ENCODE data around the gene RAB43. TPM values are rescaled to one million over a fixed set of nuclear protein-coding genes. Genes with fewer than 3 reads are reported as not detected.

Gene RAB43
- total RNA-seq, 1 experiment from 2014 or later = 2.9 TPM

- Histone ChIP-seq H3K4me3 (ENCODE audit: low read depth, low read length, poor library complexity, severe bottlenecking) (no peak overlapping the region), H3K27ac (ENCODE audit: low read depth, low read length, poor library complexity, severe bottlenecking) (no peak overlapping the region), H3K27me3 (replicated peaks; ENCODE audit: insufficient read depth, low read depth, low read length, poor library complexity) (no peaks in the 10 kb centered on the region), H3K9me3 (ENCODE audit: low read depth, low read length, poor library complexity, severe bottlenecking) (no peaks in the 10 kb centered on the region), H3K4me1 (ENCODE audit: insufficient read depth, low read length, poor library complexity, severe bottlenecking) (no peaks in the 10 kb centered on the region), H3K36me3 (ENCODE audit: insufficient read depth, low read length, poor library complexity, severe bottlenecking) (no peaks in the 10 kb centered on the region)
- POLR2A ChIA-PET (ENCODE audit: low non-redundant PET) = no interaction called here
- TF ChIP-seq EZH2 (IDR thresholded peaks at IDR 0.05; ENCODE audit: borderline replicate concordance, low read depth, low read length, poor library complexity, severe bottlenecking) (no peak), CTCF (conservative IDR thresholded peaks at IDR 0.05; ENCODE audit: low read depth, low read length) (no peak)
- no peak for DNase-seq (ENCODE audit: low spot score)
- intact Hi-C loops (cut with micrococcal nuclease; ENCODE audit: unreplicated experiment) = no loop called here
- BruUV-seq (replicated peaks) = no TSS peak
- CTCF ChIA-PET = no interaction called here
Observed at GRCh38 chr3:129104498-129105079, 17.0 kb downstream of the RAB43 start.

- H3K4me3 ChIP-seq (ENCODE audit: low read depth, low read length, poor library complexity, severe bottlenecking) = no peak overlapping the region
- no peak overlapping the region for H3K27ac ChIP-seq (ENCODE audit: low read depth, low read length, poor library complexity, severe bottlenecking)
- no peak for DNase-seq (ENCODE audit: low spot score)
- no peaks in the 10 kb centered on the region for H3K36me3 ChIP-seq (ENCODE audit: insufficient read depth, low read length, poor library complexity, severe bottlenecking)
- intact Hi-C loops (cut with micrococcal nuclease; ENCODE audit: unreplicated experiment) = no loop called here
- no TSS peak for BruUV-seq (replicated peaks)
- H3K4me1 ChIP-seq (ENCODE audit: insufficient read depth, low read length, poor library complexity, severe bottlenecking) = no peaks in the 10 kb centered on the region
- no peaks in the 10 kb centered on the region for H3K27me3 ChIP-seq (replicated peaks; ENCODE audit: insufficient read depth, low read depth, low read length, poor library complexity)
- H3K9me3 ChIP-seq (ENCODE audit: low read depth, low read length, poor library complexity, severe bottlenecking) = no peaks in the 10 kb centered on the region
- ChIA-PET POLR2A (ENCODE audit: low non-redundant PET) (interaction anchor here (0.6 kb wide), 1 partner anchor 134 kb away, joined by 5 read pairs; no protein-coding TSS in a partner anchor), CTCF (no interaction called here)
- TF ChIP-seq EZH2 (IDR thresholded peaks at IDR 0.05; ENCODE audit: borderline replicate concordance, low read depth, low read length, poor library complexity, severe bottlenecking) (no peak), CTCF (conservative IDR thresholded peaks at IDR 0.05; ENCODE audit: low read depth, low read length) (no peak)
Observed at GRCh38 chr3:129104051-129104450, 17.6 kb downstream of the RAB43 start.

GRCh38 chr3:129103296-129103695, 18.3 kb downstream of the RAB43 start:
- Histone ChIP-seq H3K9me3 (ENCODE audit: low read depth, low read length, poor library complexity, severe bottlenecking) (no peaks in the 10 kb centered on the region), H3K4me1 (ENCODE audit: insufficient read depth, low read length, poor library complexity, severe bottlenecking) (no peaks in the 10 kb centered on the region), H3K27ac (ENCODE audit: low read depth, low read length, poor library complexity, severe bottlenecking) (no peak overlapping the region), H3K36me3 (ENCODE audit: insufficient read depth, low read length, poor library complexity, severe bottlenecking) (no peaks in the 10 kb centered on the region), H3K4me3 (ENCODE audit: low read depth, low read length, poor library complexity, severe bottlenecking) (no peak overlapping the region), H3K27me3 (replicated peaks; ENCODE audit: insufficient read depth, low read depth, low read length, poor library complexity) (no peaks in the 10 kb centered on the region)
- BruUV-seq (replicated peaks) = no TSS peak
- intact Hi-C loops (cut with micrococcal nuclease; ENCODE audit: unreplicated experiment) = no loop called here
- no peak for TF ChIP-seq CTCF (conservative IDR thresholded peaks at IDR 0.05; ENCODE audit: low read depth, low read length)
- TF ChIP-seq EZH2 (IDR thresholded peaks at IDR 0.05; ENCODE audit: borderline replicate concordance, low read depth, low read length, poor library complexity, severe bottlenecking) = no peak
- no peak for DNase-seq (ENCODE audit: low spot score)
- POLR2A ChIA-PET (ENCODE audit: low non-redundant PET) = no interaction called here
- CTCF ChIA-PET = no interaction called here
